Smooth muscle cell (in vitro differentiated cells): ENCODE data around the gene DLGAP1. TPM values are rescaled to one million over a fixed set of nuclear protein-coding genes. Genes with fewer than 3 reads are reported as not detected.
A peak's percentile ranks its signal among the peaks of the same experiment; 100 is the strongest.

Experiments used
- DNase-seq: peaks from one replicate; lab custom pipeline; 2025; ENCODE audit not compliant: unreplicated experiment; lab: John Stamatoyannopoulos, UW
- H2AFZ ChIP-seq: fragments of 200-600 bp; sonication (generic); 2 replicates; pipeline ENCODE4 v1.6.0; 2016; ENCODE audit warnings: antibody characterized with exemption, low read depth, mild to moderate bottlenecking
- H3F3A ChIP-seq: fragments of 200-600 bp; sonication (generic); 2 replicates; pipeline ENCODE4 v1.6.0; 2017; ENCODE audit warnings: antibody characterized with exemption, low read depth
- H3K27ac ChIP-seq: fragments of 200-600 bp; sonication (generic); 2 replicates; pipeline ENCODE4 v1.5.1; 2016; ENCODE audit warnings: low read depth, mild to moderate bottlenecking
- H3K27me3 ChIP-seq: fragments of 200-600 bp; sonication (generic); 2 replicates; pipeline ENCODE4 v1.6.1; 2016; ENCODE audit warnings: low read depth, mild to moderate bottlenecking
- H3K36me3 ChIP-seq: fragments of 200-600 bp; sonication (generic); 2 replicates; pipeline ENCODE4 v1.5.1; 2016; ENCODE audit warnings: low read depth
- H3K4me1 ChIP-seq: fragments of 200-600 bp; sonication (generic); 2 replicates; pipeline ENCODE4 v1.5.1; 2016; ENCODE audit warnings: low read depth
- H3K4me2 ChIP-seq: fragments of 200-600 bp; sonication (generic); 2 replicates; pipeline ENCODE4 v1.6.0; 2016; ENCODE audit warnings: mild to moderate bottlenecking
- H3K4me3 ChIP-seq: fragments of 200-600 bp; sonication (generic); 2 replicates; pipeline ENCODE4 v1.5.1; 2016; ENCODE audit warnings: mild to moderate bottlenecking
- H3K79me2 ChIP-seq: fragments of 200-600 bp; sonication (generic); 2 replicates; pipeline ENCODE4 v1.6.0; 2016; ENCODE audit warnings: low read depth, mild to moderate bottlenecking
- H3K9ac ChIP-seq: fragments of 200-600 bp; sonication (generic); 2 replicates; pipeline ENCODE4 v1.6.0; 2016; ENCODE audit warnings: low read depth
- H3K9me3 ChIP-seq: fragments of 200-600 bp; sonication (generic); replicated peaks from 2 replicates; pipeline ENCODE4 v1.5.1; 2016; ENCODE audit warnings: low read depth
- H4K20me1 ChIP-seq: fragments of 200-600 bp; sonication (generic); 2 replicates; pipeline ENCODE4 v1.6.0; 2016; ENCODE audit warnings: low read depth
- whole genome bisulfite sequencing: methylation state at CpG from one replicate; pipeline ENCODE4 v1.1.7; 2016; ENCODE audit warnings: low lambda C conversion rate; 5-methylcytosine and 5-hydroxymethylcytosine counted together
- polyA plus RNA-seq: library from polyadenylated mRNA; unstranded; fragments of >200 nt; fragmentation: Nextera tagmentation; extraction: Ambion mirVana; gene quantifications from 2 replicates; pipeline ENCODE4 v1.2.1, GENCODE V29; 2016
- total RNA-seq: library from RNA; depleted of rRNA; stranded (reverse); fragments of >200 nt; gene quantifications from 2 replicates; pipeline ENCODE4 v1.2.3, GENCODE V29; 2014
- TF ChIP-seq, protein P1 (sequence below): fragments of 200-600 bp; sonication (generic); IDR thresholded peaks from 2 replicates; pipeline ENCODE4 v1.5.1; 2017; ENCODE audit warnings: borderline replicate concordance, mild to moderate bottlenecking, antibody characterized with exemption; ENCODE audit not compliant: insufficient read depth, poor library complexity, severe bottlenecking

Gene DLGAP1
- total and polyA plus RNA-seq, 2 experiments from 2014 or later: 2.6 to 11.3 TPM

DNA sequence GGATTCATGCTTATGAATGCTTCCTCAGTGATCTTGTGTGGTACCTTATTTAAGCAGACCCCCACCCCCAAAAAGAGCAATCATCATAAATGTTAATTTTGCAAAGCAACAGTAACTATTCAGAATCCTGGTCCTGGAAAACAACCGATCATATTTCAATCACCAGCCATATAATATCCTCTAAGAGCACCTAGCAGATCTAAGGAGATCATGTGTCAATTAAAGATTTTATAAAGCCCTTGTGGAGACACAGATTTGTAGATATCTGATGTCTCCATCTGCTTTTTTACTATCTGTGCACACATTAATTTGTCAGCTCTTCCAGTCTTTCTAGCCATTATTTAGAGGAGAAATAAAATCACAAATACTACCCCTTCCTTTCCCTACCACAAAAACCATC lies 581.4 kb downstream of the DLGAP1 start:
- H3K4me3 ChIP-seq: no peak overlapping the region
- H3K27me3 ChIP-seq: no peaks in the 10 kb centered on the region
- no peaks in the 10 kb centered on the region for H4K20me1 ChIP-seq
- peak overlapping the region; percentile 89 for H2AFZ ChIP-seq
- TF ChIP-seq, protein P1, sequence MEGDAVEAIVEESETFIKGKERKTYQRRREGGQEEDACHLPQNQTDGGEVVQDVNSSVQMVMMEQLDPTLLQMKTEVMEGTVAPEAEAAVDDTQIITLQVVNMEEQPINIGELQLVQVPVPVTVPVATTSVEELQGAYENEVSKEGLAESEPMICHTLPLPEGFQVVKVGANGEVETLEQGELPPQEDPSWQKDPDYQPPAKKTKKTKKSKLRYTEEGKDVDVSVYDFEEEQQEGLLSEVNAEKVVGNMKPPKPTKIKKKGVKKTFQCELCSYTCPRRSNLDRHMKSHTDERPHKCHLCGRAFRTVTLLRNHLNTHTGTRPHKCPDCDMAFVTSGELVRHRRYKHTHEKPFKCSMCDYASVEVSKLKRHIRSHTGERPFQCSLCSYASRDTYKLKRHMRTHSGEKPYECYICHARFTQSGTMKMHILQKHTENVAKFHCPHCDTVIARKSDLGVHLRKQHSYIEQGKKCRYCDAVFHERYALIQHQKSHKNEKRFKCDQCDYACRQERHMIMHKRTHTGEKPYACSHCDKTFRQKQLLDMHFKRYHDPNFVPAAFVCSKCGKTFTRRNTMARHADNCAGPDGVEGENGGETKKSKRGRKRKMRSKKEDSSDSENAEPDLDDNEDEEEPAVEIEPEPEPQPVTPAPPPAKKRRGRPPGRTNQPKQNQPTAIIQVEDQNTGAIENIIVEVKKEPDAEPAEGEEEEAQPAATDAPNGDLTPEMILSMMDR: no peak
- H3F3A ChIP-seq: no peaks in the 10 kb centered on the region
- 89% methylated on average over 1 of the region's 1 CpG for WGBS
- H3K4me2 ChIP-seq: peak overlapping the region; percentile 73
- DNase-seq: no peak
- H3K9ac ChIP-seq: no peak overlapping the region
- H3K36me3 ChIP-seq: no peaks in the 10 kb centered on the region
- peaks cover 25% of the 10 kb centered on the region for H3K4me1 ChIP-seq
- H3K79me2 ChIP-seq: no peaks in the 10 kb centered on the region
- no peak overlapping the region for H3K27ac ChIP-seq
- H3K9me3 ChIP-seq: no peaks in the 10 kb centered on the region

DNA sequence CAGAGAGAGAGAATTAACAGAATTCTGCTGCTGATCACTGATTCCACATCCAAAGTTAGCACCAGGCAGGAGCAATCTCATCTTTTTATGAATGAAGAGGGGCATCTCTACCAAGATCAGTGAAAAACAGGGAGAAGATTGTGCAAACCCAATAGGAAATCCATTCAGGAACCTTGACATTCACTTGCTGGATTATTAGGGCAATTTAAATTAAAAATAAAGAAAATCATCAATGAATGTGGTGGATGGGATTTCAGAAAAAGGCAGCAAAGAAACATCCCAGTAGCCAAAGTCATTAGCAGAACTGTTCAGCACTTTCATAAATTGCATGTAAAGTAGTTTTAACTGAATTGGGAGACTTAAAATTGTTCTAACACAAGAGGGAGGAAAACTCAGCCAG lies 581.9 kb downstream of the DLGAP1 start:
- H3K9me3 ChIP-seq: no peaks in the 10 kb centered on the region
- H4K20me1 ChIP-seq: no peaks in the 10 kb centered on the region
- peaks cover 22% of the 10 kb centered on the region for H3K4me1 ChIP-seq
- no peak overlapping the region for H2AFZ ChIP-seq
- TF ChIP-seq, protein P1: no peak
- no peaks in the 10 kb centered on the region for H3K79me2 ChIP-seq
- no peak overlapping the region for H3K4me3 ChIP-seq
- no peaks in the 10 kb centered on the region for H3K27me3 ChIP-seq
- no peak overlapping the region for H3K27ac ChIP-seq
- H3K4me2 ChIP-seq: no peak overlapping the region
- no peaks in the 10 kb centered on the region for H3F3A ChIP-seq
- H3K36me3 ChIP-seq: no peaks in the 10 kb centered on the region
- no peak for DNase-seq
- H3K9ac ChIP-seq: no peak overlapping the region

DNA sequence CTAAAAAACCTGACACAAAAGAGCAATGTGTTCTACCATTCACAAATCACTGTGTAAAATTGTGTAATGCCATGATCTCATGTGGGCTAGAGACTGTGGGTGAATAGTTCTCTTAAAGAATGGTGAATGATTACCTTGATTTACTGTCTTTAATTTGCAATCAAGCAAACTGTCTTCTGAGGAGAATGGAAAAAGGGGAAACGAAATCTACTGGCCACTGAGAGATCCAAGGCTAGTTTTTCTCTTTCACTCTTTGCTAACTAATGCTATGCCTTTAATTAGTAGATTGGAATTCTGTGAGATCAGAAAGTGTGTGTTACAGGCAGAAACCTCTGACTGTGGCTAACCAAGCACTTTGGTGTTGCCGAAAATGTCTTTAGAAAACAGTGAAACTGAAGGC lies 582.5 kb downstream of the DLGAP1 start:
- TF ChIP-seq, protein P1: no peak
- Histone ChIP-seq H3K79me2 (no peaks in the 10 kb centered on the region), H4K20me1 (no peaks in the 10 kb centered on the region), H3K4me3 (no peak overlapping the region), H3K36me3 (no peaks in the 10 kb centered on the region), H3K9me3 (no peaks in the 10 kb centered on the region), H3K9ac (no peak overlapping the region), H3K4me1 (peaks cover 22% of the 10 kb centered on the region), H3K27ac (no peak overlapping the region), H2AFZ (no peak overlapping the region), H3K4me2 (no peak overlapping the region), H3F3A (no peaks in the 10 kb centered on the region), H3K27me3 (no peaks in the 10 kb centered on the region)
- WGBS: 88% methylated on average over 2 of the region's 2 CpGs
- no peak for DNase-seq

DNA sequence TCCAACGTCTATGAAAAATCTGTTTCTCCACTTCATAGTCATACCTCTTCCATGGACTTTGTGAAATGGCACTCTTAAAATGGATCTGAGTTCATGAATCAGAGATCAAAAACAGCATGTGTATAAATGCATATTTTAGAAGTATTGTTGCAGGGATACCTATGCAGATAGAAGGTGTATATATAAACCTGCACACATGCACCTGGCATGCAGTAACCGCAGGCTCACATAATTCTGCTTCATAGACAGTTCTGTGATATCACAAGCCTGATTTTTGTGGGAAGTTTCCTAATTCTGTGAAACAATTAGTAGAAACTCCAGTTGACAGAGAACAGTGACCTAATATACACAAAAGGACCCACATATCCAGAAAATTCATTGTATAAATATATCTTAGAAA lies 583.4 kb downstream of the DLGAP1 start:
- Histone ChIP-seq H2AFZ (no peak overlapping the region), H3K4me3 (no peak overlapping the region), H3F3A (no peaks in the 10 kb centered on the region), H4K20me1 (no peaks in the 10 kb centered on the region), H3K79me2 (no peaks in the 10 kb centered on the region), H3K4me2 (no peak overlapping the region), H3K4me1 (peaks cover 24% of the 10 kb centered on the region), H3K9me3 (no peaks in the 10 kb centered on the region), H3K27ac (no peak overlapping the region), H3K9ac (no peak overlapping the region), H3K36me3 (no peaks in the 10 kb centered on the region), H3K27me3 (no peaks in the 10 kb centered on the region)
- 89% methylated on average over 2 of the region's 2 CpGs for WGBS
- TF ChIP-seq, protein P1: no peak
- DNase-seq: no peak
